K562 (cell line): ENCODE results near the gene TET2. TPM values are rescaled to one million over a fixed set of nuclear protein-coding genes. Genes with fewer than 3 reads are reported as not detected.

Experiments used
- CHD2 ChIP-seq: IDR thresholded peaks from 2 replicates; pipeline ENCODE4 v1.6.1; 2011; ENCODE audit warnings: low read depth, low read length
- COPS2 ChIP-seq: fragments of 450-650 bp; conservative IDR thresholded peaks from 2 replicates; pipeline ENCODE4 v1.6.1; 2016; ENCODE audit warnings: mild to moderate bottlenecking, moderate library complexity
- DPF2 ChIP-seq: fragments of 450-650 bp; IDR thresholded peaks from 2 replicates; pipeline ENCODE4 v1.6.1; 2016
- EWSR1 ChIP-seq: fragments of 450-650 bp; IDR thresholded peaks from 2 replicates; pipeline ENCODE4 v1.6.1; 2018; ENCODE audit warnings: borderline replicate concordance, mild to moderate bottlenecking, low read depth, moderate library complexity; ENCODE audit not compliant: partially characterized antibody
- KAT7 ChIP-seq: sonication (generic); formaldehyde crosslinking; IDR thresholded peaks from 2 replicates; pipeline ENCODE4 v1.8.0; 2022; ENCODE audit warnings: missing genetic modification reagents, mild to moderate bottlenecking, borderline replicate concordance
- KLF1 ChIP-seq: fragments of 450-650 bp; IDR thresholded peaks from 2 replicates; pipeline ENCODE4 v1.6.1; 2016; ENCODE audit warnings: missing genetic modification characterization, missing compliant biosample characterization
- KLF6 ChIP-seq: fragments of 250-450 bp; sonication (Bioruptor Pico); IDR thresholded peaks from 2 replicates; pipeline ENCODE4 v1.4.0; 2020; ENCODE audit warnings: mild to moderate bottlenecking, moderate library complexity, borderline replicate concordance
- MAFG ChIP-seq: fragments of 450-650 bp; conservative IDR thresholded peaks from 2 replicates; pipeline ENCODE4 v1.6.1; 2016; ENCODE audit warnings: missing genetic modification characterization, missing compliant biosample characterization
- MCM7 ChIP-seq, 2 experiments: fragments of 450-650 bp; IDR thresholded peaks; 2 replicates each; pipeline ENCODE4 v1.6.1; 2016 to 2018
- NFE2L1 ChIP-seq: fragments of 450-650 bp; IDR thresholded peaks from 2 replicates; pipeline ENCODE4 v1.6.1; 2016; ENCODE audit warnings: missing genetic modification characterization, low read depth, mild to moderate bottlenecking, missing compliant biosample characterization, moderate library complexity, borderline replicate concordance
- NFRKB ChIP-seq: fragments of 450-650 bp; IDR thresholded peaks from 2 replicates; pipeline ENCODE4 v1.6.1; 2016; ENCODE audit warnings: low read depth
- PHF21A ChIP-seq: fragments of 450-650 bp; IDR thresholded peaks from 2 replicates; pipeline ENCODE4 v1.6.1; 2017; ENCODE audit warnings: low read depth, borderline replicate concordance
- PML ChIP-seq: IDR thresholded peaks from 2 replicates; pipeline ENCODE4 v1.6.1; 2012; ENCODE audit warnings: low read length, inconsistent platforms
- PTTG1 ChIP-seq: fragments of 450-650 bp; IDR thresholded peaks from 2 replicates; pipeline ENCODE4 v1.6.1; 2016; ENCODE audit warnings: low read depth, mild to moderate bottlenecking, missing genetic modification characterization, missing compliant biosample characterization
- RBFOX2 ChIP-seq: fragments of 200-400 bp; formaldehyde crosslinking; IDR thresholded peaks from 2 replicates; pipeline ENCODE4 v1.6.1; 2017; ENCODE audit warnings: low read depth, mild to moderate bottlenecking, low read length, moderate library complexity
- RBM22 ChIP-seq: fragments of 200-400 bp; formaldehyde crosslinking; IDR thresholded peaks from 2 replicates; pipeline ENCODE4 v1.6.1; 2018; ENCODE audit warnings: low read length, low read depth; ENCODE audit not compliant: poor library complexity, severe bottlenecking
- SUPT5H ChIP-seq: fragments of 450-650 bp; IDR thresholded peaks from 2 replicates; pipeline ENCODE4 v1.6.1; 2016
- TAF9B ChIP-seq: fragments of 450-650 bp; IDR thresholded peaks from 2 replicates; pipeline ENCODE4 v1.6.1; 2018; ENCODE audit warnings: mild to moderate bottlenecking; ENCODE audit not compliant: partially characterized antibody
- THRB ChIP-seq: fragments of 450-650 bp; formaldehyde crosslinking; conservative IDR thresholded peaks from 2 replicates; pipeline ENCODE4 v1.4.0; 2022; ENCODE audit warnings: mild to moderate bottlenecking, missing genetic modification characterization
- VEZF1 ChIP-seq: fragments of 200-800 bp; sonication (Bioruptor generic); IDR thresholded peaks from 2 replicates; pipeline ENCODE4 v1.6.1; 2017; ENCODE audit warnings: missing genetic modification characterization, missing compliant biosample characterization
- ZNF184 ChIP-seq: sonication (generic); formaldehyde crosslinking; IDR thresholded peaks from 2 replicates; pipeline ENCODE4 v1.5.0; 2020; ENCODE audit warnings: missing genetic modification reagents
- ZNF436 ChIP-seq: fragments of 250-450, 450-650 bp; sonication (Bioruptor Pico); formaldehyde crosslinking; IDR thresholded peaks from 2 replicates; pipeline ENCODE4 v1.7.0; 2020; ENCODE audit warnings: mild to moderate bottlenecking
- polyA plus RNA-seq, 8 experiments: library from polyadenylated mRNA; depleted of rRNA in 4 of 8; stranded (reverse) in 5 of 8; unstranded in 3 of 8; fragments of >200 nt; fragmentation: Nextera tagmentation in 2 of 8; fragmentation: Illumina TruSeq in 1 of 8; extraction: Ambion mirVana in 2 of 8; extraction: Trizol in 1 of 8; gene quantifications; 2 replicates each; pipeline versions ENCODE4 v1.2.1 to v1.2.3, GENCODE V29; 2011 to 2014; ENCODE audit warnings: inconsistent platforms in 1 of 8, missing spikeins in 1 of 8
- total RNA-seq, 7 experiments: library from RNA; depleted of rRNA in 6 of 7; stranded (reverse); fragments of >200 nt in 6 of 7; fragmentation: Illumina TruSeq in 2 of 7; extraction: Trizol in 2 of 7; gene quantifications; 2 replicates each; pipeline versions ENCODE4 v1.2.1 to v1.2.3, GENCODE V29; 2011 to 2021; ENCODE audit warnings: low replicate concordance in 1 of 7

The TET2 gene
- total and polyA plus RNA-seq, 9 of the 15 experiments (the other 6 are each of a cell fraction or from before 2014, with no cell fraction given), result 0.80 to 11.1 (median 4.9) TPM

- TF ChIP-seq MCM7 (IDR thresholded peaks at IDR 0.05) (no peak), PML (peak; percentile 10; the same call in 1 of the 2 replicates), NFE2L1 (no peak), PHF21A (no peak), RBM22 (no peak), TAF9B (peak; percentile 50), ZNF436 (CRISPR knock-in tag) (no peak), EWSR1 (no peak), ZNF184 (no peak), NFRKB (peak; percentile 92; the same call in 1 of the 2 replicates), KLF1 (tag) (no peak), MAFG (no peak), PTTG1 (tag) (no peak), VEZF1 (CRISPR knock-in tag) (no peak), KAT7 (no peak), DPF2 (no peak), KLF6 (CRISPR knock-in tag) (no peak), CHD2 (no peak), SUPT5H (no peak), THRB (CRISPR knock-in tag) (no peak), COPS2 (no peak), RBFOX2 (no peak)
Observed at GRCh38 chr4:105147016-105147552, 408 bp downstream of the TET2 start (continued).
